Lung microvascular endothelial cell (primary cell): ENCODE data around the gene LLGL1. TPM values are rescaled to one million over a fixed set of nuclear protein-coding genes. Genes with fewer than 3 reads are reported as not detected.

ENCODE experiments used
- DNase-seq, 2 donors: peaks; one replicate each; pipeline versions ENCODE4 v3.0.0 to v3.0.0-alpha.2; 2010; ENCODE audit warnings: low read depth in 2 of 2
- total RNA-seq: library from RNA; depleted of rRNA; stranded (reverse); fragments of >200 nt; gene quantifications from 2 replicates; pipeline ENCODE4 v1.2.1, GENCODE V29; 2014

Gene LLGL1
- total RNA-seq, 1 donor from 2014 or later: 13.9 TPM

- no peak for DNase-seq
These were observed 26.7 kb downstream of the LLGL1 start for GRCh38 chr17:18252160-18252559.

DNA sequence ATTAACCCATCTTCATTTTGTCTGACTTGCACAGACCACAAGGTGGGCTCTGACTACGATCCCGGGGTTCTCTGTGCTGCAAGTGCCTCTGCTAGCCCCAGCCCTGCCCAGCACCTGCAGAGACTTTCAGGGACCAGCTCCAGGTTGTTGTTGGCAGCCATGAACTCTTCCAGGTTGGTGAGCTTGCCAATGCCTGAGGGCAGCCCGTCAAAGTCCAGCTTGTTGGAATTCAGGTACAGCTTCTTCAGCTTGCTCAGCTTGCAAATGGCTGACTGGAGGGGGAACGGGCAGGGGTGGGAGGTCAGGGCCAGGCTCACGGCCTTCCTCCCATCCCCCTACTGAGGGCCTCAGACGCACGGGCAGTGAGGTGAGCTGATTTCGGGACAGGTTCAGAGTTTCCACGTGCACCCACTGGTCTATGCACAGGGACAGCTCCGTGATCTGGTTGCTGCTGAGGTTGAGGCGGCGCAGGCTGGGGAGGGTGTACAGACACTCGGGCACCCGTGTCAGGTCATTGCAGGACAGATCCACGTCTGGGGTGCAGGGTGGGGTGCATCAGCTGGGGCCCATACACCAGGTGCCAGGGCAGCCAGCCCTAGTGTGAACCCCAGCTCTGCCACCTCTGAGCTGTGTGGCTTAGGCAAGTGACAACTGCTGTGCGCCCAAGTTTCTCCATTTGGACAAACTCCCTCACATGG is 27.9 kb downstream of the LLGL1 start:
- DNase-seq: no peak

DNA sequence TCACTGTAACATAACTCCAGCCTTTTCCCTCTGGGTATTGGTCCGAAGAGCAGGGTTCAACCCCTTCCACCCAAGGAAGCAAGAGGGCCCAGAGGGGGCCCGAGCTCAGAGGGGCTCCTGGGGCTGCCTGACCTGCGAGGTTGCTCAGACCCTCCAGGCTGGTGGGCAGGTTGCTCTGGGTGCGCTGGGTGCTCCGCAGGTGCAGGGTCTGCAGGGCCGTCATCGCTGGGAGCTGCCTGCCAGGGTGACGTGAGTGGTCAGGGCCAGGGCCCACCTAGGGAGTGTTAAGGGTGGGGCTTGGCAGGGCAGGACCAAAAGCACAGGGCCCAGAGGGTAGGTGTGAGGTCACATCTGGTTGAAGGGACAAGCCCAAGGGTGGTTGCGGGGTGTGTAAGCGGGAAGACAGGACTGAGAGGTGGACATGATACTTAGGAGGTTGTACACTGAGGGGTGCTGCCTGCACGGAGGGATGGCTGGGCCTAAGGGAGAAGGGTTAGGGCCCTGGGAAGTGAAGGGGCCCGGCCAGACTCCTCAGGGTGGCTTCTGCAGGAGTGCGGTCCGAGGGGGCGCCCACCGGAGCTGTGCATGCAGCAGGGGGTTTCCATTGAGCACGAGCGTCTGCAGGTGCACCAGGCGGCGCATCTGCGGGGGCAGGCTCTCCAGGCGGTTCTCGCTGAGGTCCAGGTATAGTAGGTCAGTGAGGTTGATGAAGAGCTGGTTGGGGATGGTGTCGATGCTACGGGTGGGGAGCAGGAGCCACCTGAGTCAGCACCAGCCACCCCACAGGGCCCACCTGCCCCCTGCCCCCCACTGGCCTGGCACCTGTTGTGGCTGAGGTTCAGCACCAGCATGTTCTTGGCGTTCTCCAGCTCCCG is 28.7 kb downstream of the LLGL1 start:
- no peak for DNase-seq

GRCh38 chr17:18254888-18255649 is 29.6 kb downstream of the LLGL1 start:
- no peak for DNase-seq

DNA sequence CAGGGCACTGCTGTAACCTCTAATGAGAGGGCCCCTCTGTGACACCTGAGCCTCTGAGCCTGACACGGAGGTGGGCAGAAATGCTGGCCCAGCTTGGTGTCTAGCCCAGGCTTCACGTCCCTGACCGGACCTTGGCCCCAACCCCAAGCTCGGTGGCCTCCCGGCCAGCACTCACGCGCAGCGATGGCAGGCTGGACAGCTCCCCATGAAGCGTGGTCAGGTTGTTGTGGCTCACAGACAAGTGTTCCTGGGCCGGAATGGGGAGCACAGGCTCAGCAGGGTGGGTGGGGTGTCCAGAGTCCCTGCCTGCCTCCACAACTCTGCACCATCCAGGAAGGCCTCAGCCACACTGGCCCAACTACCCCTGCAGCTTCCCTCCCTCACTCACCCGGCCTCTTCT is 30.9 kb downstream of the LLGL1 start:
- DNase-seq: no peak

DNA sequence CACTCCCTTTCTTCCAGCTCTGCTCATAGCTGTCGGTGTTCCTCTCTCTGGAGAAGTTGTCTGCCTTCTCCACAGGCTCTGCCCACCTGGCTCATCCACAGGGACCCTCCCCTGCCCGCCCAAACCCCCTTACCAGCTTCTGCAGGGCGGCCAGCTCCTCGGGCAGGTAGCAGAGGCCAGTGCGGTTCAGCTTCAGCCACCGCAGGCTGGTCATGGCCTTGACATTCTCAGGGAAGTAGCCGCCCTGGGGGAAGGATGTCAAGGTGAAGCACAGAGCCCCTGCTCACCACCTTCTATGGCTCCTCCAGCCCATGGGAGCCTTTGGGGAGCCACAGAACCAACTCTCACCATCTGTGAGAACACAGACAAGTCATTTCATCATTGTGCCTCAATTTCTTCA is 31.3 kb downstream of the LLGL1 start:
- no peak for DNase-seq

DNA sequence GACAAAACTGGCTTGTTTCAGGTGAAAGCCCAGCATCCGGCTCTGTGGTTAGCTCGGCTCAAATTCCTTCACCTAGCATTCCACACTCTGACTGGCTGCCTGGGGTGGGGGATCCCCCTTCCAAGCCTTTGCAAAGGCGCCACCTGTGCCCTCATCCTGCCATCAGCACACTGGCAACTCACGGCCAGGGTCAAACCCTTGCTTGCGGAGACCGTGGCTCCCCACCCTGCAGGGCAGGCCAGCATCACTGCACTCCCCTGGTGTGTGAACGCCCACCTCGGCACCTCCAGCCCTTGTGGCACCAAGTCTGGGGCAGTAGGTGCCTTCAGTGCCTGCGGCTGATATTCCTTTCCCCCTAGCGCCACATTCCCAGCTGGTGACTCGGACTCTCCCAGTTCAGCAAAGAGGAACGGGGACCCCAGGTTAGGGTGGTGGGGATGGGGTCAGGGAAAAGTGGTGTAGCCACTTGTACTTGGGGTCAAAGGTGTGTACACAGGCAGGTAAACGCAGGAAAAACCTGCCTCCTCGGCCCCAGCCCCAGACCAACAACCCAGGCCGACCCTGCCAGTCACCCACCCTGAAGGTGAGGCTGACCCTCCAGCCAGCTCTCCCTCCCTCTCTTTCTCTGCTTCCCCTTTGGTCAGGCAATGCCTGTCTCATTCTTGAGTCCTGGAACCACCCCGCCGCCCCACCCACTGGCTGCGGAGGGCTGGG is 32.0 kb downstream of the LLGL1 start:
- DNase-seq: peak in 1 of 2 donors; percentile 55

GRCh38 chr17:18257982-18258355 is 32.5 kb downstream of the LLGL1 start:
- peak; percentile 73 to 74 for DNase-seq

DNA sequence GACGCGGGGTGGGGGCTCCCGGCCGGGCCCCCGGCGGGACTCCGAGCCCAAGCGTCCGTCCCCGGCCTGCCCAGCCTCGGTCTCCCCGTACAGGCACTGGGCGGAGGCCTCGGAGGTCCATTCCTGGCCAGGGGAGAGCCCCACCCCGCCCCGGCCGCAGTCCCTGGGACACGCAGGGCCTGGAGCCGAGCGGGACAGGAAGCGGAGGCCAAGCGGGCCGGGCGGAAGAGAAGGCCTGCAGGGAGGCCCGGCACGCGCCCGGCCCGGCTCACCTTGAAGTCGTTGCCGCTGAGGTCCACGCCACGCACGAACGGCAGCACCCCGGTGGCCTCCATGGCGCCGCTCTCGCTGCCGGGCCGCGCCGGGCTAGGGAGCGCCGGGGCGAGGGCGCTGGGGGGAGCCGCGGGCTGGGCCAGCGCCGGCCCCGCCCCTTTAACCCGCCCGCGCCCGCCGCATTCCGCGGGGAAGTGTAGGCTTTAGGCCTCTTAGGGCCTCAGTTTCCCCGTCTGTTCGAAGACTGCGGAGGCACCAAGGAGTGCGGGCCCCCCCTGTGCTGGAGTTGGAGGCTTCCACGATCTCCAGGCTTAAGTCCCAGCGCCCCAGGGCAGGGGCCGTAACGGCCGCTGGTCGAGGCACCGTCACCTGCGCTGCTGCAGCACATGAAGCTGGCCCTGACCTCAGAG is 33.1 kb downstream of the LLGL1 start, which contains the start of gene FLII:
TSS of gene FLII (minus strand) at position 383 of the 683 bp plus-strand sequence. CDS start at position 335, 48 bp downstream.
- peak; percentile 37 to 61 for DNase-seq

DNA sequence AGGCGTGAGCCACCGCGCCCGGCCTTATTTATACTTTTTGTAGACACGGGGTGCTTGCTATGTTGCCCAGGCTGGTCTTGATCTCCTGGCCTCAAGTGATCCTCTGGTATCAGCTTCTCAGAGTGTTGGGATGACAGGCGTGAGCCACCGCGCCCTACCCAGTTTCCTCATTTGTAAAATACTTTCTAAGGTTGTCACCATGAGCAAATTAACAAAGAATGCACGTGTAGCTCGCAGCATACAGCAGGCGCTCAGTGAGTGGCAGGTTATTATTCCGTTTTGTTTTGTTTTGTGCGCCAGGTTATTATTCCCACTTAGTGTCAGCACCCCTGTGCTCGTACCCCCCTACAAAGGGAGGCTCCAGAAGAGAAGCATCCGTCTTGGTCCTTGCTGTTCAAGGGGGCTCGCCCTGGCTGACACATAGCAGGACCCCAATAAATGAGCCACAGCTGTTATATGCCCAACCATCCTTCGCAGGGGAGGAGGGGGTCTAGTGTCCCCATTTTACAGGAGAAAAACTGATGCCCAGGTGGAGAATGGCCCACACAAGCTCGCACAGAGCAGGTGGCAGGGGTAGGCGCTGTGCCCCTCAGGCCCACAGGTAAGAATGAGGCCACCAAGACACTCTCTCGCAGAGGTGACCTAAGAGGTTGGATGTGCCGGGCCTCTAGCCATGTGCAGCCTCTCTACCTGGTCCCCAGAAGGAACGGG is 34.3 kb downstream of the LLGL1 start:
- DNase-seq: no peak

- peak; percentile 94 to 96 for DNase-seq
These were observed 35.1 kb downstream of the LLGL1 start, which contains the start of gene MIEF2 for GRCh38 chr17:18260332-18261145. TSS of gene MIEF2 (plus strand) at chr17:18260662. CDS start at chr17:18262721, 2,059 bp downstream.

GRCh38 chr17:18261146-18261515 is 35.7 kb downstream of the LLGL1 start:
- peak; percentile 39 to 43 for DNase-seq

DNA sequence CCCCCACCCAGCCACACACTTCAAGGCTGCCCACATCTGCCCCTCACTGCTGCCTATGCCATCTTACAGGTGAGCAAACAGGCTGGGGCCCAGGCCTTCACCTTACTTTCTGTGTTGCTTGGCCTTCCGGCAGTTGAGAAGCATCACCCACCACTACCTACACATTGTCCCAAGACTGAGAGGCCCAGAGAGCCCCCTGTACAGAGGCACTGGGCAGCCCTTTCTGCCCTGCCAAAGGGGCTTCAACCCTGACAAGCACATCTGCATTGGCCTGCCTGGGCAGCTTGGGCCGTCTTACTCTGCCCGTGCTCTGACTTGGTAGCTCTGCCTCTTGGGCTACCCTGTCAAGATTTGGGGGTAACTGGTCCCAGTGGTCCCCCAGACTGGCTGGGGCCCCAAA is 36.2 kb downstream of the LLGL1 start:
- DNase-seq: no peak

- DNase-seq: no peak
These were observed 36.7 kb downstream of the LLGL1 start for GRCh38 chr17:18262111-18262510.

GRCh38 chr17:18262641-18263040 is 37.2 kb downstream of the LLGL1 start:
- DNase-seq: no peak

DNA sequence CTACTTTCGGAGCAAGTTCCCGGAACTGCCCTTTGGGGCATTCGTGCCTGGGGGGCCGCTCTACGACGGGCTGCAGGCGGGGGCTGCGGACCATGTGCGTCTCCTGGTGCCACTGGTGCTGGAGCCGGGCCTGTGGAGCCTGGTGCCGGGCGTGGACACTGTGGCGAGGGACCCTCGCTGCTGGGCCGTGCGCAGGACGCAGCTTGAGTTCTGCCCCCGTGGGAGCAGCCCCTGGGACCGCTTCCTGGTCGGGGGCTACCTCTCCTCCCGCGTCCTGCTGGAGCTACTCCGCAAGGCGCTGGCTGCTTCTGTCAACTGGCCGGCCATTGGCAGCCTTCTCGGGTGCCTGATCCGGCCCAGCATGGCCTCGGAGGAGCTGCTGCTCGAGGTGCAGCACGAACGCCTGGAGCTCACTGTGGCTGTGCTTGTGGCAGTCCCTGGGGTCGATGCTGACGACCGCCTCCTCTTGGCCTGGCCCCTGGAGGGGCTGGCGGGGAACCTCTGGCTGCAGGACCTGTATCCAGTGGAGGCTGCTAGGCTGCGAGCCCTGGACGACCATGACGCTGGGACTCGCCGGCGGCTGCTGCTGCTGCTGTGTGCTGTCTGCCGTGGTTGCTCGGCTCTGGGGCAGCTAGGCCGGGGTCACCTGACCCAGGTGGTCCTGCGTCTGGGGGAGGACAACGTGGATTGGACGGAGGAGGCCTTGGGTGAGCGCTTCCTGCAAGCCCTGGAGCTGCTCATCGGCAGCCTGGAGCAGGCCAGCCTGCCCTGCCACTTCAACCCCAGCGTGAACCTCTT is 38.6 kb downstream of the LLGL1 start:
- no peak for DNase-seq

GRCh38 chr17:18267366-18267765 is 41.9 kb downstream of the LLGL1 start:
- DNase-seq: no peak
